Peyer's patch (tissue), 4 donors: ENCODE measurements around the gene ANXA6.

ENCODE experiments used
- CTCF ChIP-seq, 6 experiments: fragments of 450-650 bp in 4 of 6; fragments of 200-600 bp in 2 of 6; sonication (generic) in 1 of 6; IDR thresholded peaks; one replicate each; pipeline ENCODE4 v1.5.1; 2017 to 2019; ENCODE audit warnings: antibody characterized with exemption in 6 of 6, mild to moderate bottlenecking in 3 of 6, moderate library complexity in 1 of 6
- POLR2A ChIP-seq, 2 donors: fragments of 450-650 bp; IDR thresholded peaks; one replicate each; pipeline ENCODE4 v1.5.1; 2017; ENCODE audit warnings: antibody characterized with exemption in 2 of 2, mild to moderate bottlenecking in 2 of 2, moderate library complexity in 2 of 2

- no peak for TF ChIP-seq CTCF (IDR thresholded peaks at IDR 0.05)
- TF ChIP-seq POLR2A (IDR thresholded peaks at IDR 0.05): no peak
Observed at GRCh38 chr5:151142933-151143332, 14.6 kb downstream of the ANXA6 start.
